ENCODE results near the gene CARD9. TPM values are rescaled to one million over a fixed set of nuclear protein-coding genes. Genes with fewer than 3 reads are reported as not detected.

Gene CARD9
- total RNA-seq, 1 experiment from 2014 or later = 1.7 TPM

DNA sequence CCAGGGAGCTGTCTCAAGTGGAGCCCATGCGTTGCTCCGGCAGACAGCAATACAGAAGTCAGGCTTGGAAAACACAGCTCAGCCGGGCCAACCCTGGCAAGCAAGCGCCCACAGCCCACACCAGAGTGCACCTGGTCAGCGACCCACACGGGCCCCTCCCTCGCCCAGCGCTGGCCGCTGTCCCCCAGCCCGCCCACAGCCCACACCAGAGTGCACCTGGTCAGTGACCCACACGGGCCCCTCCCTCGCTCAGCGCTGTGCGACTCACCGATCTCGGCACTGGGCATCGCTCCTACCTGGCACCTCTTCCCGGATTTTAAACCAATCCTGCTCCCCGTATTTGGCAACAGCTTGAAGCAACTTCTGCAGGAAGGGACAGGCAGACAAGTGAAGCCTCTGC, 13.7 kb upstream of the CARD9 start:
- POLR2A ChIA-PET = no interaction called here
- Histone ChIP-seq H3K9me3 (ENCODE audit: control insufficient read depth, insufficient read depth, low read depth, low read length) (no peaks in the 10 kb centered on the region), H3K27me3 (ENCODE audit: control insufficient read depth, insufficient read depth, low read length) (no peaks in the 10 kb centered on the region), H3K27ac (ENCODE audit: low read length) (no peak overlapping the region), H3K36me3 (ENCODE audit: control insufficient read depth, insufficient read depth, low read length) (no peaks in the 10 kb centered on the region), H3K4me3 (ENCODE audit: low read depth in 2 of 2, low read length in 2 of 2) (no peak overlapping the region), H3K4me1 (ENCODE audit: control insufficient read depth, insufficient read depth, low read length) (no peaks in the 10 kb centered on the region)
- in situ Hi-C loops (cut with HindIII; ENCODE audit: low pct_unique_long_range_greater_than_20kb, low sequenced_read_pairs) = no loop called here
- CTCF ChIA-PET = no interaction called here
- BruUV-seq (replicated peaks) = no TSS peak
- TF ChIP-seq, protein P1, sequence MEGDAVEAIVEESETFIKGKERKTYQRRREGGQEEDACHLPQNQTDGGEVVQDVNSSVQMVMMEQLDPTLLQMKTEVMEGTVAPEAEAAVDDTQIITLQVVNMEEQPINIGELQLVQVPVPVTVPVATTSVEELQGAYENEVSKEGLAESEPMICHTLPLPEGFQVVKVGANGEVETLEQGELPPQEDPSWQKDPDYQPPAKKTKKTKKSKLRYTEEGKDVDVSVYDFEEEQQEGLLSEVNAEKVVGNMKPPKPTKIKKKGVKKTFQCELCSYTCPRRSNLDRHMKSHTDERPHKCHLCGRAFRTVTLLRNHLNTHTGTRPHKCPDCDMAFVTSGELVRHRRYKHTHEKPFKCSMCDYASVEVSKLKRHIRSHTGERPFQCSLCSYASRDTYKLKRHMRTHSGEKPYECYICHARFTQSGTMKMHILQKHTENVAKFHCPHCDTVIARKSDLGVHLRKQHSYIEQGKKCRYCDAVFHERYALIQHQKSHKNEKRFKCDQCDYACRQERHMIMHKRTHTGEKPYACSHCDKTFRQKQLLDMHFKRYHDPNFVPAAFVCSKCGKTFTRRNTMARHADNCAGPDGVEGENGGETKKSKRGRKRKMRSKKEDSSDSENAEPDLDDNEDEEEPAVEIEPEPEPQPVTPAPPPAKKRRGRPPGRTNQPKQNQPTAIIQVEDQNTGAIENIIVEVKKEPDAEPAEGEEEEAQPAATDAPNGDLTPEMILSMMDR (IDR thresholded peaks at IDR 0.05) = no peak
- TF ChIP-seq POLR2AphosphoS5 (IDR thresholded peaks at IDR 0.05; ENCODE audit: low read depth, low read length) = no peak
- TF ChIP-seq SIN3A (IDR thresholded peaks at IDR 0.05; ENCODE audit: borderline replicate concordance, insufficient read depth, low read depth, low read length) = no peak
- no peak for TF ChIP-seq REST (IDR thresholded peaks at IDR 0.05; ENCODE audit: insufficient read depth in 1 of 2, low read depth in 2 of 2, low read length in 1 of 2)
- no peak for TF ChIP-seq TCF7L2 (IDR thresholded peaks at IDR 0.05; ENCODE audit: low read depth, low read length)
- DNase-seq (ENCODE audit: low read depth, low spot score) (no peak), ATAC-seq (no peak)
- intact Hi-C loops (cut with micrococcal nuclease; ENCODE audit: unreplicated experiment) = no loop called here

- in situ Hi-C loops (cut with HindIII; ENCODE audit: low pct_unique_long_range_greater_than_20kb, low sequenced_read_pairs) (no loop called here), intact Hi-C loops (cut with micrococcal nuclease; ENCODE audit: unreplicated experiment) (no loop called here)
- no peaks in the 10 kb centered on the region for H3K9me3 ChIP-seq (ENCODE audit: control insufficient read depth, insufficient read depth, low read depth, low read length)
- DNase-seq (ENCODE audit: low read depth, low spot score) (no peak), ATAC-seq (no peak)
- H3K4me3 ChIP-seq (ENCODE audit: low read depth in 2 of 2, low read length in 2 of 2) = no peak overlapping the region
- CTCF ChIA-PET = no interaction called here
- no peaks in the 10 kb centered on the region for H3K4me1 ChIP-seq (ENCODE audit: control insufficient read depth, insufficient read depth, low read length)
- TF ChIP-seq REST (IDR thresholded peaks at IDR 0.05; ENCODE audit: insufficient read depth in 1 of 2, low read depth in 2 of 2, low read length in 1 of 2) (no peak), POLR2AphosphoS5 (IDR thresholded peaks at IDR 0.05; ENCODE audit: low read depth, low read length) (no peak), TCF7L2 (IDR thresholded peaks at IDR 0.05; ENCODE audit: low read depth, low read length) (no peak), SIN3A (IDR thresholded peaks at IDR 0.05; ENCODE audit: borderline replicate concordance, insufficient read depth, low read depth, low read length) (no peak)
- TF ChIP-seq, protein P1 (IDR thresholded peaks at IDR 0.05) = no peak
- BruUV-seq (replicated peaks) = TSS peak; percentile 77
- no peaks in the 10 kb centered on the region for H3K36me3 ChIP-seq (ENCODE audit: control insufficient read depth, insufficient read depth, low read length)
- H3K27me3 ChIP-seq (ENCODE audit: control insufficient read depth, insufficient read depth, low read length) = no peaks in the 10 kb centered on the region
- POLR2A ChIA-PET = interaction anchor here (0.6 to 1.3 kb wide), 2 partner anchors 8 to 518 kb away, joined by 6 to 8 read pairs; no protein-coding TSS in a partner anchor
- no peak overlapping the region for H3K27ac ChIP-seq (ENCODE audit: low read length)
Measured at GRCh38 chr9:136386018-136386417, 12.5 kb upstream of the CARD9 start.
